ENCODE results near the gene OR10AD1. TPM values are rescaled to one million over a fixed set of nuclear protein-coding genes. Genes with fewer than 3 reads are reported as not detected.

The OR10AD1 gene
- total RNA-seq, 1 experiment from 2014 or later, result not detected

DNA sequence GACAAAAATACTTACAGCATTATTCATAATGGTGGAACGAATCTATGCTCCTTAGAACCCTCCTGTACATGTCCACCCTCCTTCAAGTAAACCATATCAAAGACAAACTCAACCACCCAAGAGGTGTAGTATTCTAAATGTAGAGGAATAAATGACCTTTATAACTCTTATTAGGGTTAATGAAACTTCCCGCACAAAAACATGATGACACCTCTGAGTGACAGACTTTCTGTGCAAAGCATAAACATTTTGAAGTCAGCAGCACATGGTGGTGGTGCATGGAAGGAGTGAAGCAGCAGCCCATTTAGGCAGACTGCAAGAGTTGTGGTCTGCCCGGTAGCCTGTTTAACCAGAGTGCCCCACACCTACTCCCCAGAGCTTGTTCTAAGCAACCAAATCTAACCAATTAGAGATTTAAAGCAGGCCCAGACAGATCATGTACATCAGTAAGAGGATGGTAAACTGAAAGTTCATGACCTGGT is 45.2 kb downstream of the OR10AD1 start:
- DNase-seq (ENCODE audit: low spot score) (no peak), ATAC-seq (no peak)
- H3K9me3 Mint-ChIP-seq, result no peaks in the 10 kb centered on the region
- ChIA-PET POLR2A (interaction anchor here (0.7 to 1.9 kb wide), 7 partner anchors 25 to 353 kb away, joined by 3 to 8 read pairs (median 4); partner anchors contain the start of genes CCDC184, PFKM and SENP1), CTCF (interaction anchor here (0.9 to 2.6 kb wide), 26 partner anchors 9 to 1583 kb away, joined by 3 to 21 read pairs (median 6); partner anchors contain the start of genes CCDC184, PFKM, SENP1 and TMEM106C)
- TF ChIP-seq ARID4B (CRISPR knock-in tag; IDR thresholded peaks at IDR 0.05; ENCODE audit: borderline replicate concordance), result no peak
- no peak for TF ChIP-seq E2F5 (CRISPR knock-in tag; IDR thresholded peaks at IDR 0.05)
- TF ChIP-seq CREB1 (CRISPR knock-in tag; IDR thresholded peaks at IDR 0.05), result no peak
- no peak for TF ChIP-seq HMGA2 (CRISPR knock-in tag; IDR thresholded peaks at IDR 0.05)
- TF ChIP-seq E2F1 (CRISPR knock-in tag; IDR thresholded peaks at IDR 0.05), result no peak
- no peak for TF ChIP-seq MYBL2 (CRISPR knock-in tag; IDR thresholded peaks at IDR 0.05)
- no peak for TF ChIP-seq TEAD4 (CRISPR knock-in tag; IDR thresholded peaks at IDR 0.05)
- no peak for TF ChIP-seq ATF1 (CRISPR knock-in tag; IDR thresholded peaks at IDR 0.05)
- TF ChIP-seq SMAD4 (CRISPR knock-in tag; IDR thresholded peaks at IDR 0.05), result no peak
- no peak for TF ChIP-seq FOXJ3 (CRISPR knock-in tag; IDR thresholded peaks at IDR 0.05; ENCODE audit: borderline replicate concordance)
- TF ChIP-seq, protein P1, sequence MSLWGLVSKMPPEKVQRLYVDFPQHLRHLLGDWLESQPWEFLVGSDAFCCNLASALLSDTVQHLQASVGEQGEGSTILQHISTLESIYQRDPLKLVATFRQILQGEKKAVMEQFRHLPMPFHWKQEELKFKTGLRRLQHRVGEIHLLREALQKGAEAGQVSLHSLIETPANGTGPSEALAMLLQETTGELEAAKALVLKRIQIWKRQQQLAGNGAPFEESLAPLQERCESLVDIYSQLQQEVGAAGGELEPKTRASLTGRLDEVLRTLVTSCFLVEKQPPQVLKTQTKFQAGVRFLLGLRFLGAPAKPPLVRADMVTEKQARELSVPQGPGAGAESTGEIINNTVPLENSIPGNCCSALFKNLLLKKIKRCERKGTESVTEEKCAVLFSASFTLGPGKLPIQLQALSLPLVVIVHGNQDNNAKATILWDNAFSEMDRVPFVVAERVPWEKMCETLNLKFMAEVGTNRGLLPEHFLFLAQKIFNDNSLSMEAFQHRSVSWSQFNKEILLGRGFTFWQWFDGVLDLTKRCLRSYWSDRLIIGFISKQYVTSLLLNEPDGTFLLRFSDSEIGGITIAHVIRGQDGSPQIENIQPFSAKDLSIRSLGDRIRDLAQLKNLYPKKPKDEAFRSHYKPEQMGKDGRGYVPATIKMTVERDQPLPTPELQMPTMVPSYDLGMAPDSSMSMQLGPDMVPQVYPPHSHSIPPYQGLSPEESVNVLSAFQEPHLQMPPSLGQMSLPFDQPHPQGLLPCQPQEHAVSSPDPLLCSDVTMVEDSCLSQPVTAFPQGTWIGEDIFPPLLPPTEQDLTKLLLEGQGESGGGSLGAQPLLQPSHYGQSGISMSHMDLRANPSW (CRISPR knock-in tag; conservative IDR thresholded peaks at IDR 0.05; ENCODE audit: low read depth), result no peak
- TF ChIP-seq, protein P2, sequence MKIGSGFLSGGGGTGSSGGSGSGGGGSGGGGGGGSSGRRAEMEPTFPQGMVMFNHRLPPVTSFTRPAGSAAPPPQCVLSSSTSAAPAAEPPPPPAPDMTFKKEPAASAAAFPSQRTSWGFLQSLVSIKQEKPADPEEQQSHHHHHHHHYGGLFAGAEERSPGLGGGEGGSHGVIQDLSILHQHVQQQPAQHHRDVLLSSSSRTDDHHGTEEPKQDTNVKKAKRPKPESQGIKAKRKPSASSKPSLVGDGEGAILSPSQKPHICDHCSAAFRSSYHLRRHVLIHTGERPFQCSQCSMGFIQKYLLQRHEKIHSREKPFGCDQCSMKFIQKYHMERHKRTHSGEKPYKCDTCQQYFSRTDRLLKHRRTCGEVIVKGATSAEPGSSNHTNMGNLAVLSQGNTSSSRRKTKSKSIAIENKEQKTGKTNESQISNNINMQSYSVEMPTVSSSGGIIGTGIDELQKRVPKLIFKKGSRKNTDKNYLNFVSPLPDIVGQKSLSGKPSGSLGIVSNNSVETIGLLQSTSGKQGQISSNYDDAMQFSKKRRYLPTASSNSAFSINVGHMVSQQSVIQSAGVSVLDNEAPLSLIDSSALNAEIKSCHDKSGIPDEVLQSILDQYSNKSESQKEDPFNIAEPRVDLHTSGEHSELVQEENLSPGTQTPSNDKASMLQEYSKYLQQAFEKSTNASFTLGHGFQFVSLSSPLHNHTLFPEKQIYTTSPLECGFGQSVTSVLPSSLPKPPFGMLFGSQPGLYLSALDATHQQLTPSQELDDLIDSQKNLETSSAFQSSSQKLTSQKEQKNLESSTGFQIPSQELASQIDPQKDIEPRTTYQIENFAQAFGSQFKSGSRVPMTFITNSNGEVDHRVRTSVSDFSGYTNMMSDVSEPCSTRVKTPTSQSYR (CRISPR knock-in tag; IDR thresholded peaks at IDR 0.05), result no peak
- TF ChIP-seq ZNF317 (CRISPR knock-in tag; IDR thresholded peaks at IDR 0.05; ENCODE audit: borderline replicate concordance, low read depth), result no peak
- H3K27ac Mint-ChIP-seq, result peak overlapping the region; percentile 77
- peak overlapping the region; percentile 89 for H3K4me3 Mint-ChIP-seq
- peaks cover 14% of the 10 kb centered on the region for H3K4me1 Mint-ChIP-seq
- H3K27me3 Mint-ChIP-seq (ENCODE audit: low read depth), result no peaks in the 10 kb centered on the region; the same call in none of the 2 replicates
- no peaks in the 10 kb centered on the region for H3K36me3 Mint-ChIP-seq

Data from WTC11 (cell line).